GM12878 (cell line): Measurements from ENCODE around the gene LTC4S. TPM values are rescaled to one million over a fixed set of nuclear protein-coding genes. Genes with fewer than 3 reads are reported as not detected.

Source experiments
- ATAC-seq: fragments of 200-7000 bp; cut with Tn5 transposase; 3 replicates; pipeline ENCODE4 v1.9.1; 2020; ENCODE audit warnings: mild to moderate bottlenecking, moderate library complexity
- BruUV-seq: library from RNA; stranded (reverse); fragments of 400-500 nt; replicated peaks from 2 replicates; lab custom pipeline; 2021; lab: Mats Ljungman, UMichigan
- CTCF ChIA-PET: fragments of 300-600 bp; sonication (Branson Sonifier 250); formaldehyde crosslinking; extraction: SDS; loops from one replicate; lab custom pipeline; 2021; ENCODE audit warnings: inconsistent platforms; lab: Yijun Ruan, JAX
- POLR2A ChIA-PET: fragments of 350-600 bp; formaldehyde crosslinking; extraction: SDS; loops from one replicate; lab custom pipeline; 2021; ENCODE audit warnings: inconsistent platforms; lab: Charles Lee
- RAD21 ChIA-PET: fragments of 300-600 bp; sonication (Branson Sonifier 250); formaldehyde crosslinking; loops from one replicate; lab custom pipeline; 2023; ENCODE audit warnings: antibody characterized with exemption; ENCODE audit not compliant: unreplicated experiment; lab: Charles Lee
- SMC1A ChIA-PET: fragments of 300-600 bp; sonication (Branson Sonifier 250); formaldehyde crosslinking; loops from one replicate; lab custom pipeline; 2023; ENCODE audit not compliant: unreplicated experiment, uncharacterized antibody; lab: Charles Lee
- DNase-seq: peaks from one replicate; pipeline ENCODE4 v3.0.0-alpha.2; 2011; ENCODE audit warnings: low read depth, low spot score
- FAIRE-seq: peaks from 3 replicates; lab custom pipeline; 2011; peaks lifted over from hg19 to GRCh38; lab: Jason Lieb, UNC
- H2AFZ ChIP-seq: 2 replicates; pipeline ENCODE4 v1.6.0; 2011; ENCODE audit warnings: low read depth, low read length, control low read depth; ENCODE audit not compliant: control insufficient read depth
- H3K27ac ChIP-seq: 2 replicates; pipeline ENCODE4 v1.5.1; 2011; ENCODE audit warnings: control low read depth; ENCODE audit not compliant: control insufficient read depth, insufficient read depth
- H3K27me3 ChIP-seq, 2 experiments: replicated peaks in 1 of 2; 2 replicates each; pipeline versions ENCODE4 v1.6.0 to v1.6.1; 2011; ENCODE audit warnings: low read length in 1 of 2; ENCODE audit not compliant: control insufficient read depth in 2 of 2, insufficient read depth in 2 of 2
- H3K36me3 ChIP-seq, 2 experiments: 2 replicates each; pipeline ENCODE4 v1.5.1; 2011; ENCODE audit warnings: low read length in 1 of 2; ENCODE audit not compliant: control insufficient read depth in 2 of 2, insufficient read depth in 2 of 2
- H3K4me1 ChIP-seq: 2 replicates; pipeline ENCODE4 v1.6.1; 2011; ENCODE audit warnings: mild to moderate bottlenecking, low read length, moderate library complexity, mixed read lengths; ENCODE audit not compliant: control insufficient read depth, insufficient read depth
- H3K4me2 ChIP-seq: 2 replicates; pipeline ENCODE4 v1.6.0; 2011; ENCODE audit warnings: control low read depth; ENCODE audit not compliant: control insufficient read depth, insufficient read depth
- H3K4me3 ChIP-seq: fragments of 200-600 bp; sonication (generic); 2 replicates; pipeline ENCODE4 v1.5.1; 2016
- H3K79me2 ChIP-seq: 2 replicates; pipeline ENCODE4 v1.6.0; 2011; ENCODE audit warnings: low read length; ENCODE audit not compliant: control insufficient read depth, insufficient read depth
- H3K9ac ChIP-seq: 2 replicates; pipeline ENCODE4 v1.8.0; 2011; ENCODE audit warnings: low read length, control low read depth, mixed read lengths; ENCODE audit not compliant: control insufficient read depth, insufficient read depth
- H3K9me3 ChIP-seq: replicated peaks from 3 replicates; pipeline ENCODE4 v1.5.1; 2011; ENCODE audit warnings: mild to moderate bottlenecking, low read length; ENCODE audit not compliant: control insufficient read depth, insufficient read depth
- H4K20me1 ChIP-seq: 2 replicates; pipeline ENCODE4 v1.6.0; 2011; ENCODE audit not compliant: control insufficient read depth, insufficient read depth
- BHLHE40 ChIP-seq, 2 experiments: fragments of 450-650 bp in 1 of 2; IDR thresholded peaks; 2 replicates each; pipeline ENCODE4 v1.6.1; 2011 to 2017; ENCODE audit warnings: low read depth in 2 of 2, borderline replicate concordance in 1 of 2, improper control_type of control experiment in 1 of 2, low read length in 1 of 2, mild to moderate bottlenecking in 1 of 2
- BRCA1 ChIP-seq: IDR thresholded peaks from 2 replicates; pipeline ENCODE4 v1.6.1; 2011; ENCODE audit warnings: low read depth, low read length, improper control_type of control experiment
- CHD2 ChIP-seq: IDR thresholded peaks from 2 replicates; pipeline ENCODE4 v1.6.1; 2011; ENCODE audit warnings: low read depth, low read length, improper control_type of control experiment, borderline replicate concordance
- NFYA ChIP-seq: IDR thresholded peaks from 2 replicates; pipeline ENCODE4 v1.6.1; 2011; ENCODE audit warnings: low read depth, mild to moderate bottlenecking, low read length, improper control_type of control experiment, borderline replicate concordance
- NR2F1 ChIP-seq: fragments of 450-650 bp; conservative IDR thresholded peaks from 2 replicates; pipeline ENCODE4 v1.6.1; 2017; ENCODE audit warnings: mild to moderate bottlenecking
- SIN3A ChIP-seq: IDR thresholded peaks from 2 replicates; pipeline ENCODE4 v1.6.1; 2012; ENCODE audit warnings: low read depth, low read length, improper control_type of control experiment
- SIX5 ChIP-seq: IDR thresholded peaks from 2 replicates; pipeline ENCODE4 v1.6.1; 2011; ENCODE audit warnings: mild to moderate bottlenecking, low read depth, low read length, moderate library complexity; ENCODE audit not compliant: severe bottlenecking
- SUPT20H ChIP-seq: IDR thresholded peaks from 2 replicates; pipeline ENCODE4 v1.6.1; 2011; ENCODE audit warnings: low read depth, mild to moderate bottlenecking, low read length, moderate library complexity, borderline replicate concordance; ENCODE audit not compliant: control insufficient read depth
- ZNF384 ChIP-seq: IDR thresholded peaks from 2 replicates; pipeline ENCODE4 v1.6.1; 2012; ENCODE audit warnings: low read depth, mild to moderate bottlenecking, low read length, improper control_type of control experiment, borderline replicate concordance
- WGBS: methylation state at CpG from one replicate; pipeline ENCODE4 v1.1.6; 2016; ENCODE audit warnings: low lambda C conversion rate; ENCODE audit not compliant: insufficient replicate concordance, insufficient coverage; ENCODE audit errors: missing lambda C conversion rate; 5-methylcytosine and 5-hydroxymethylcytosine counted together
- in situ Hi-C: fragments of 300-500 bp; cut with MboI; formaldehyde crosslinking; loops from 9 replicates; pipeline ENCODE4 v1.14.3; 2018; ENCODE audit warnings: mixed read lengths
- intact Hi-C: fragments of 100-400 bp; cut with micrococcal nuclease; formaldehyde crosslinking; loops from one replicate; pipeline ENCODE4 v1.14.2; 2022; ENCODE audit not compliant: unreplicated experiment
- polyA plus RNA-seq, 11 experiments: library from polyadenylated mRNA; depleted of rRNA in 4 of 11; unstranded in 6 of 11; stranded (reverse) in 5 of 11; fragments of >200 nt; fragmentation: Nextera tagmentation in 4 of 11; fragmentation: Illumina TruSeq in 1 of 11; extraction: Ambion mirVana in 4 of 11; extraction: Trizol in 1 of 11; gene quantifications; 1 replicate in 1 of 11; 2 replicates in 10 of 11; pipeline versions ENCODE4 v1.2.1 to v1.2.3, GENCODE V29; 2011 to 2016; ENCODE audit warnings: inconsistent platforms in 2 of 11, missing spikeins in 2 of 11, low read depth in 1 of 11
- total RNA-seq, 4 experiments: library from RNA; depleted of rRNA in 3 of 4; stranded (reverse); fragments of >200 nt in 3 of 4; fragmentation: Illumina TruSeq in 1 of 4; extraction: Trizol in 1 of 4; gene quantifications; 2 replicates each; pipeline versions ENCODE4 v1.2.1 to v1.2.3, GENCODE V29; 2013 to 2021
- TF ChIP-seq, protein P1 (sequence below), 3 experiments: IDR thresholded peaks in 2 of 3; conservative IDR thresholded peaks in 1 of 3; 2 replicates each; pipeline ENCODE4 v1.5.1; 2011; ENCODE audit warnings: low read depth in 3 of 3, low read length in 3 of 3, mild to moderate bottlenecking in 3 of 3, control low read depth in 2 of 3, moderate library complexity in 2 of 3, inconsistent platforms in 1 of 3, mixed read lengths in 1 of 3; ENCODE audit not compliant: control insufficient read depth in 2 of 3, insufficient read depth in 1 of 3; ENCODE audit errors: extremely low read depth in 1 of 3
- TF ChIP-seq, protein P2 (sequence below): fragments of 450-650 bp; IDR thresholded peaks from 2 replicates; pipeline ENCODE4 v1.6.1; 2017; ENCODE audit warnings: mild to moderate bottlenecking, moderate library complexity
- TF ChIP-seq, protein P3 (sequence below): IDR thresholded peaks from 2 replicates; pipeline ENCODE4 v1.6.1; 2011; ENCODE audit warnings: borderline replicate concordance, low read depth, mild to moderate bottlenecking, moderate library complexity, mixed read lengths, low read length; ENCODE audit not compliant: insufficient read depth; ENCODE audit errors: extremely low read length
- TF ChIP-seq, protein P4 (sequence below): IDR thresholded peaks from 2 replicates; pipeline ENCODE4 v1.6.1; 2011; ENCODE audit warnings: low read depth, low read length, improper control_type of control experiment, borderline replicate concordance

The LTC4S gene
- total and polyA plus RNA-seq, 10 of the 15 experiments (the other 5 are each of a cell fraction or from before 2014, with no cell fraction given) = 0.78 to 3.6 (median 1.8) TPM; not detected in 5

DNA sequence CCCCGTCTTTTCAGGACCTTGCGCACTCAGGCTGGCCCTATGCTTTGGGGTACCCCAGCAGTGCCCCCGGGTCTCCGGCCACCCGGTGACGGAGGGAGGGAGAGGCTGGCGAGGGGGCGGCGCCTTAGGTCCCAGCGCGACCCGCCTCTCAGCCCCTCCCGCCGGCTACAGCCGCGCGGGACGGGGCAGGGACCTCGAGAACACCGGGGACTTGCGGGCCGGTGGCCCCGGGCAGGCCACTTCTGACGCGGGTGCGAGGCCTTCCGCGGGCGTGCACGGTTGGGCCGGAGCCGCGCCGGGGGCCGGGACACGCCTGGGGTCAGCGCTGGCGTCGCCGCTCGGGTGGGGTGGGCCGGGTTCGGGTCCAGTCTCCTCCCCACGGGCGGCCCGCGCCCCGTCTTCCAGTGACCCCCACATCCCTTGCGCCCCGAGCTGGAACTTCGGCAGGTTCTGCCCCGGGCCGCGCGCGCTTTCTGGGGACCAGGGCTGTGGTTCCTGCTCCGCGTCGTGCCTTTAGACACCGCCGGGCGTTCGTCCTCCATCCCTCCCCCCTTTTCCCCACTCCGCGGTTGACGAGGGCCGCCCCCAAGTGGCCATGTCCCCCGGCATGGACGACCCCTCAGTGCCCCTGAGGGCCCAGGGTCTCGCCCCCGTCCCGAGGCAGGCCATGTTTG is 23.1 kb downstream of the LTC4S start:
- intact Hi-C loops = no loop called here
- POLR2A ChIA-PET = no interaction called here
- in situ Hi-C loops = loop anchor here (10.0 to 25.0 kb wide), 2 partner anchors 995 to 1692 kb away; partner anchors contain the start of gene MGAT1
- TF ChIP-seq, protein P1, sequence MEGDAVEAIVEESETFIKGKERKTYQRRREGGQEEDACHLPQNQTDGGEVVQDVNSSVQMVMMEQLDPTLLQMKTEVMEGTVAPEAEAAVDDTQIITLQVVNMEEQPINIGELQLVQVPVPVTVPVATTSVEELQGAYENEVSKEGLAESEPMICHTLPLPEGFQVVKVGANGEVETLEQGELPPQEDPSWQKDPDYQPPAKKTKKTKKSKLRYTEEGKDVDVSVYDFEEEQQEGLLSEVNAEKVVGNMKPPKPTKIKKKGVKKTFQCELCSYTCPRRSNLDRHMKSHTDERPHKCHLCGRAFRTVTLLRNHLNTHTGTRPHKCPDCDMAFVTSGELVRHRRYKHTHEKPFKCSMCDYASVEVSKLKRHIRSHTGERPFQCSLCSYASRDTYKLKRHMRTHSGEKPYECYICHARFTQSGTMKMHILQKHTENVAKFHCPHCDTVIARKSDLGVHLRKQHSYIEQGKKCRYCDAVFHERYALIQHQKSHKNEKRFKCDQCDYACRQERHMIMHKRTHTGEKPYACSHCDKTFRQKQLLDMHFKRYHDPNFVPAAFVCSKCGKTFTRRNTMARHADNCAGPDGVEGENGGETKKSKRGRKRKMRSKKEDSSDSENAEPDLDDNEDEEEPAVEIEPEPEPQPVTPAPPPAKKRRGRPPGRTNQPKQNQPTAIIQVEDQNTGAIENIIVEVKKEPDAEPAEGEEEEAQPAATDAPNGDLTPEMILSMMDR (IDR thresholded peaks at IDR 0.05 in 2 of 3, conservative IDR thresholded peaks at IDR 0.05 in 1 of 3; ENCODE audit: control insufficient read depth in 2 of 3, extremely low read depth in 1 of 3, insufficient read depth in 1 of 3, low read depth in 3 of 3, low read length in 3 of 3) = 0 out of 6 replicates have a peak, but pooled peaks of 2 of the 3 experiments have one; percentile 6 to 13
- TF ChIP-seq, protein P2, sequence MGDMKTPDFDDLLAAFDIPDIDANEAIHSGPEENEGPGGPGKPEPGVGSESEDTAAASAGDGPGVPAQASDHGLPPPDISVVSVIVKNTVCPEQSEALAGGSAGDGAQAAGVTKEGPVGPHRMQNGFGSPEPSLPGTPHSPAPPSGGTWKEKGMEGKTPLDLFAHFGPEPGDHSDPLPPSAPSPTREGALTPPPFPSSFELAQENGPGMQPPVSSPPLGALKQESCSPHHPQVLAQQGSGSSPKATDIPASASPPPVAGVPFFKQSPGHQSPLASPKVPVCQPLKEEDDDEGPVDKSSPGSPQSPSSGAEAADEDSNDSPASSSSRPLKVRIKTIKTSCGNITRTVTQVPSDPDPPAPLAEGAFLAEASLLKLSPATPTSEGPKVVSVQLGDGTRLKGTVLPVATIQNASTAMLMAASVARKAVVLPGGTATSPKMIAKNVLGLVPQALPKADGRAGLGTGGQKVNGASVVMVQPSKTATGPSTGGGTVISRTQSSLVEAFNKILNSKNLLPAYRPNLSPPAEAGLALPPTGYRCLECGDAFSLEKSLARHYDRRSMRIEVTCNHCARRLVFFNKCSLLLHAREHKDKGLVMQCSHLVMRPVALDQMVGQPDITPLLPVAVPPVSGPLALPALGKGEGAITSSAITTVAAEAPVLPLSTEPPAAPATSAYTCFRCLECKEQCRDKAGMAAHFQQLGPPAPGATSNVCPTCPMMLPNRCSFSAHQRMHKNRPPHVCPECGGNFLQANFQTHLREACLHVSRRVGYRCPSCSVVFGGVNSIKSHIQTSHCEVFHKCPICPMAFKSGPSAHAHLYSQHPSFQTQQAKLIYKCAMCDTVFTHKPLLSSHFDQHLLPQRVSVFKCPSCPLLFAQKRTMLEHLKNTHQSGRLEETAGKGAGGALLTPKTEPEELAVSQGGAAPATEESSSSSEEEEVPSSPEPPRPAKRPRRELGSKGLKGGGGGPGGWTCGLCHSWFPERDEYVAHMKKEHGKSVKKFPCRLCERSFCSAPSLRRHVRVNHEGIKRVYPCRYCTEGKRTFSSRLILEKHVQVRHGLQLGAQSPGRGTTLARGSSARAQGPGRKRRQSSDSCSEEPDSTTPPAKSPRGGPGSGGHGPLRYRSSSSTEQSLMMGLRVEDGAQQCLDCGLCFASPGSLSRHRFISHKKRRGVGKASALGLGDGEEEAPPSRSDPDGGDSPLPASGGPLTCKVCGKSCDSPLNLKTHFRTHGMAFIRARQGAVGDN = 0 out of 2 replicates have a peak, but pooled peaks have one; percentile 35
- TF ChIP-seq NFYA (no peak), ZNF384 (no peak), SIX5 (no peak), NR2F1 (peak; percentile 12; the same call in 1 of the 2 replicates), SUPT20H (no peak), BHLHE40 (IDR thresholded peaks at IDR 0.05; ENCODE audit: borderline replicate concordance in 1 of 2, low read depth in 2 of 2, low read length in 1 of 2) (peak in 1 of 2 experiments; percentile 9; a peak in 1 of 4 replicates), SIN3A (no peak), BRCA1 (no peak), CHD2 (no peak)
- TF ChIP-seq, protein P3, sequence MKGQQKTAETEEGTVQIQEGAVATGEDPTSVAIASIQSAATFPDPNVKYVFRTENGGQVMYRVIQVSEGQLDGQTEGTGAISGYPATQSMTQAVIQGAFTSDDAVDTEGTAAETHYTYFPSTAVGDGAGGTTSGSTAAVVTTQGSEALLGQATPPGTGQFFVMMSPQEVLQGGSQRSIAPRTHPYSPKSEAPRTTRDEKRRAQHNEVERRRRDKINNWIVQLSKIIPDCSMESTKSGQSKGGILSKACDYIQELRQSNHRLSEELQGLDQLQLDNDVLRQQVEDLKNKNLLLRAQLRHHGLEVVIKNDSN = no peak
- TF ChIP-seq, protein P4, sequence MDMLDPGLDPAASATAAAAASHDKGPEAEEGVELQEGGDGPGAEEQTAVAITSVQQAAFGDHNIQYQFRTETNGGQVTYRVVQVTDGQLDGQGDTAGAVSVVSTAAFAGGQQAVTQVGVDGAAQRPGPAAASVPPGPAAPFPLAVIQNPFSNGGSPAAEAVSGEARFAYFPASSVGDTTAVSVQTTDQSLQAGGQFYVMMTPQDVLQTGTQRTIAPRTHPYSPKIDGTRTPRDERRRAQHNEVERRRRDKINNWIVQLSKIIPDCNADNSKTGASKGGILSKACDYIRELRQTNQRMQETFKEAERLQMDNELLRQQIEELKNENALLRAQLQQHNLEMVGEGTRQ = no peak

More for the DNA sequence above, 23.1 kb downstream of the LTC4S start:
- Histone ChIP-seq H3K9me3 (no peaks in the 10 kb centered on the region), H3K27ac (no peak overlapping the region), H3K4me1 (peaks cover 29% of the 10 kb centered on the region), H3K4me2 (peak overlapping the region; percentile 91), H3K79me2 (peaks cover 16% of the 10 kb centered on the region), H3K36me3 (no peaks in the 10 kb centered on the region; a peak in 1 of 4 replicates), H4K20me1 (peaks cover 1% of the 10 kb centered on the region; the same call in 1 of the 2 replicates), H3K4me3 (peak overlapping the region; percentile 41; the same call in 1 of the 2 replicates), H3K27me3 (no peaks in the 10 kb centered on the region), H3K9ac (peak overlapping the region; percentile 58; the same call in 1 of the 2 replicates), H2AFZ (peak overlapping the region; percentile 64)
- BruUV-seq = no TSS peak
- DNase-seq = no peak
- ChIA-PET CTCF (interaction anchor here (0.9 kb wide), 1 partner anchor 101 kb away, joined by 3 read pairs; no protein-coding TSS in a partner anchor), RAD21 (interaction anchor here (1.1 to 1.7 kb wide), 2 partner anchors 13 to 15 kb away, joined by 3 to 4 read pairs; no protein-coding TSS in a partner anchor), SMC1A (no interaction called here)
- FAIRE-seq = no peak
- WGBS = 6% methylated on average over 48 of the region's 72 CpGs
- ATAC-seq = no peak
